GM18520 (cell line): ENCODE measurements around the gene KIRREL3.

Source experiments
- ATAC-seq: cut with Tn5 transposase; IDR thresholded peaks from one replicate; pipeline ENCODE4 v1.9.1; 2021; ENCODE audit not compliant: unreplicated experiment

Gene KIRREL3

GRCh38 chr11:126459691-126460281 lies 540.8 kb downstream of the KIRREL3 start:
- no peak for ATAC-seq

- ATAC-seq, result no peak
Measured at GRCh38 chr11:126457817-126458216, 542.8 kb downstream of the KIRREL3 start.

- no peak for ATAC-seq
Measured at GRCh38 chr11:126456783-126457542, 543.6 kb downstream of the KIRREL3 start.

GRCh38 chr11:126456089-126456488 lies 544.5 kb downstream of the KIRREL3 start:
- no peak for ATAC-seq

GRCh38 chr11:126452241-126453101 lies 548.1 kb downstream of the KIRREL3 start:
- no peak for ATAC-seq

- ATAC-seq, result no peak
Measured at GRCh38 chr11:126451211-126451802, 549.3 kb downstream of the KIRREL3 start.

- ATAC-seq, result no peak
Measured at GRCh38 chr11:126450806-126451205, 549.8 kb downstream of the KIRREL3 start.

GRCh38 chr11:126450198-126450597 lies 550.4 kb downstream of the KIRREL3 start:
- ATAC-seq, result no peak

GRCh38 chr11:126446581-126446980 lies 554.0 kb downstream of the KIRREL3 start:
- ATAC-seq, result no peak

- no peak for ATAC-seq
Measured at GRCh38 chr11:126444072-126444471, 556.5 kb downstream of the KIRREL3 start.

- no peak for ATAC-seq
Measured at GRCh38 chr11:126443120-126443519, 557.5 kb downstream of the KIRREL3 start.

- no peak for ATAC-seq
Measured at GRCh38 chr11:126440792-126441514, 559.6 kb downstream of the KIRREL3 start.

- ATAC-seq, result no peak
Measured at GRCh38 chr11:126440276-126440675, 560.3 kb downstream of the KIRREL3 start.

GRCh38 chr11:126438691-126439090 lies 561.9 kb downstream of the KIRREL3 start:
- no peak for ATAC-seq

GRCh38 chr11:126438272-126438671 lies 562.3 kb downstream of the KIRREL3 start:
- no peak for ATAC-seq

- ATAC-seq, result no peak
Measured at GRCh38 chr11:126437731-126438130, 562.8 kb downstream of the KIRREL3 start.

- ATAC-seq, result no peak
Measured at GRCh38 chr11:126436209-126436755, 564.3 kb downstream of the KIRREL3 start.

GRCh38 chr11:126434950-126435335 lies 565.6 kb downstream of the KIRREL3 start:
- no peak for ATAC-seq

GRCh38 chr11:126433989-126434949 lies 566.3 kb downstream of the KIRREL3 start:
- ATAC-seq, result no peak
